GM23248 (cell line): ENCODE measurements around the gene PRSS36.

ENCODE experiments used
- EZH2 ChIP-seq: fragments of 200-600 bp; sonication (generic); IDR thresholded peaks from 2 replicates; pipeline ENCODE4 v1.6.1; 2018; ENCODE audit warnings: antibody characterized with exemption, mild to moderate bottlenecking; ENCODE audit not compliant: insufficient read depth, poor library complexity, severe bottlenecking
- EZH2phosphoT487 ChIP-seq: fragments of 200-600 bp; sonication (generic); IDR thresholded peaks from 2 replicates; pipeline ENCODE4 v1.6.1; 2018; ENCODE audit warnings: antibody characterized with exemption, moderate library complexity, mild to moderate bottlenecking, low read depth; ENCODE audit not compliant: insufficient read depth

DNA sequence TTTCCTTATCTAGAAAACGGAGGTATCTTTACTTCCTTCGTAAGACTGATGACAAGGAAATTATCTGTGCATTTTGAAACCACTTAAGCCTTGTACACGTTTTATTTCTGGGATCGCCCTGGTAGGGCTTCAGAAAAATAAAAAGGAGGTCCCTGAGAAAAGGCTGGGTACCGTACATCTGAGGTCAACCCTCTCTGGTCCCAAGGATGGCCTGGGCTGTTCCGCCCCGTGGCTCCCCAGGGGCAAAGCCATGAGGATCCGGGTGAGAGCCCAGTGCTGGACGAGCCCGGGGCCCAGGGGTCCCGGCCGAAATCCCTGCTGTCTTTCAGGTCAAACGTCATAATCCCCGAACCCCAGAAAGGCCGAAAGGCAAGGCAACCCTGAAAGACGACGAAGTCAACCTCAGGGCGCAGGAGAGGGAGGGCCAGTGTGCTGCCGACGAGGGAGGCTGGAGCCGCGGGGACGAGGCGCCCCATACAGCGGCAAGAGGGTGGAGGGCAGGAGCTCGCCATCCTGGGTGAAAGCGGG is 29.4 kb upstream of the PRSS36 start:
- TF ChIP-seq EZH2, result no peak
- TF ChIP-seq EZH2phosphoT487, result no peak
